Cortex of kidney (tissue), 1 donor: ENCODE data around the gene ATP10B.
"Not testable (repeated sequence)": the region's sequence is repeated elsewhere in the genome, so short reads cannot be mapped to it uniquely, and the experiment has no call there.

ENCODE experiments used
- DNase-seq: peaks from one replicate; lab custom pipeline; 2025; lab: John Stamatoyannopoulos, UW

The ATP10B gene

GRCh38 chr5:160749682-160750081 lies 102.3 kb downstream of the ATP10B start:
- DNase-seq: no peak

DNA sequence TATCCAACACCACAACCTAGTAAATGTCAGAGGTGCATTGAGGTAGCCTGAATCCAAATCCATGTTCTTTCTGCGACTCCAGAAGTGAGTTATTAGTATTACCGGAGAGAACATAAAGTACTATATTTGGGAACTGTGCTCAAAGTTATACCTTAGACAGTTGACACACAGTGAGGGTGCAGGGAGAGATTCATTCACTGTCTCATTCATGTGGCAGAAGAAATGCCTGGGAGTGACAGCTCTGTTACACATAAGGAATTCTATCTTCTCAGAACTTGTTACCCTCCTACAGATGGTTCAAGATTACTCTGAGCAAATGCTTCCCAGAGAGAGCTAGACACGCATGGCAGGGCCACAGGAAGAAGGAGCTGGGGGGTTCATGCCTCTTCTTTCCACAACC lies 103.0 kb downstream of the ATP10B start:
- no peak for DNase-seq

DNA sequence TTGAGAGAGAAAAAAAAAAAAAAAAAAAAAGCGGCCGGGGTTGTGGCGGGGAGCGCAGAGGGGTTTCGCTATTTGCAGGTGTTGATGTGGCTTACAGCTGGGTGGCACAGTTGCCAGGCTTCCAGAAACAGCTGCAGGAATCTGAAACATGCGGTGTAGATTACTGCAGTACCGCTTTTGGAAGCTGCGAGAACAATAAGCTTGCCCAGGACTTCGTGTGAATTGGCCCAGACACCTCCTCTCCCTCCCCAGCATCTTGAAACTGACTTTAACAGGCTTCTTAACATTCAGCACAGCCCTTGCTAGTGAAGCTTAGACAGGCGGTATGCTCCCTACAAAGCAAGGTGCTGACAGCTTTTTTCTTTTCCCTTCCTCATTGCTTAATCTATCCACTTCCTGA lies 104.0 kb downstream of the ATP10B start:
- DNase-seq: no peak

DNA sequence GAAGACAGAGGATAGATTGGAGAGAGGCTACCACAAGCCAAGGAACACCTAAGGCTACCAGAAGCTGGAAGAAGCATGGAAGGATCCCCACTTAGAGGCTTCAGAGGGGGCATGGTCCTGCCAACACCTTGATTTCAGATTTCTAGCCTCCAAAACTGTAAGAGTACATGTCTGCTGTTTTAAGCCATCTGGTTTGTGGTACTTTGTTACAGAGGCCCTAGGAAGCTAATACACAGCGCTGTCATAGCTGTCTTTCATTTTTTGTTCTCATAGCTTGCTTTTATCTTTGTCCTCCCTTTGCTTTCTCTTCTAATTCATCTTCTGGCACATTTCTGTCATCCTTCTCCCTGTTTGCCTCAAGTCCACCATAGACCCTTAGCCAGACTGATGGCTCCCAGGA lies 104.5 kb downstream of the ATP10B start:
- no peak for DNase-seq

GRCh38 chr5:160744268-160745101 lies 107.5 kb downstream of the ATP10B start:
- DNase-seq: no peak

DNA sequence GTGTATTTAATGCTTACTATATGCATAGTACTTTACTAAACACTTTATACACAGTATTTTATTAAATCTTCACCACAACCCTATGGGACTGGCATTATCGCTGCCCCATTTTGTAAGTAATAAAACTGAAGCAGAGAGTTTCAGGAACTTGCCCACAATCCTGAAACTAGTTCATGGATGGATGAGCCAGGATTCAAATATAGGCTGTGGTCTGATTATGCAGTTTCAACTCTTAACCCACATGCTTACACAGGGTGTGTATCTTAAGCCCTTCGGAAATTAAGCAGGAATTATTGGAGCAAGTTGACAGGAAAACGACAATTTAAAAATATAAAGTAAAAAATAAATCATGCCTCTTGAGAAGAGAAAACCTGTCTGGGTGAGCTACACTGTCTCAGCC lies 109.0 kb downstream of the ATP10B start:
- no peak for DNase-seq

DNA sequence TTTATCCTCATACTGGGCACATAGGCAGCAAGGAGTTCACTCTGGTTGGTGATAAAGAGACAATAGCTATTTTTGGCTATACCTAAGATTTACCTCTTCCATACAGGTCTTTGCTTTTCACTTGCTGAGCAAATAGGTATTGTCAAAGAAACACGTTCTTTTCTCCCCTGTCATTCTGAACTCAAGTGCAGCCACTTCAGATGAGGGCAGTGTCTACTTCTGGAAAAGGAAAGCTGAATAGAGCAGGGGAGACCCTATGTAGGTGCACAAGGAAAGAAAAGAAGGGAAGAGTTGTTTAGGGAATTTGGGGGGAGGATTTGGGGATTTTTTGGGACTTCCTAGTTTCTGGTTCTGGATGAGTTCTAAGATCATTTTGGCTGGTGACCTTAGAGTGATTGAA lies 109.6 kb downstream of the ATP10B start:
- DNase-seq: no peak

GRCh38 chr5:160727296-160727997 lies 124.6 kb downstream of the ATP10B start:
- DNase-seq: no peak

DNA sequence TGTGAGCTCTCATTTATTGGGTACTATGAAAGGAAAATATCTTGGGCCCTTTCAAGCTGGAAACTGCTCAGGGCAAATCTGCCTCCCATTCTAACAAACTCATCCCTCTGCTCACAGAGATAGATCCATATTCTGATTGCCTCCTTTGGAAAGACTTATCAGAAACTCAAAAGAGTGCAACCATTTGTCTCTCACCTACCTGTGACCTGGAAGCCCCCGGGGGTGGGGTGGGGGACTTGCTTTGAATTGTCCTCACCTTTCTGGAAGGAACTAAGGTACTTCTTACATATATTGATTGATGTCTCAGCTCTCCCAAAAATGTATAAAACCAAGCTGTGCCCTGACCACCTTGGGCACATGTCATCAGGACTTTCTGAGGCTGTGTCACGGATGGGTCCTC lies 125.3 kb downstream of the ATP10B start:
- DNase-seq: no peak

GRCh38 chr5:160720822-160721221 lies 131.2 kb downstream of the ATP10B start:
- no peak for DNase-seq

DNA sequence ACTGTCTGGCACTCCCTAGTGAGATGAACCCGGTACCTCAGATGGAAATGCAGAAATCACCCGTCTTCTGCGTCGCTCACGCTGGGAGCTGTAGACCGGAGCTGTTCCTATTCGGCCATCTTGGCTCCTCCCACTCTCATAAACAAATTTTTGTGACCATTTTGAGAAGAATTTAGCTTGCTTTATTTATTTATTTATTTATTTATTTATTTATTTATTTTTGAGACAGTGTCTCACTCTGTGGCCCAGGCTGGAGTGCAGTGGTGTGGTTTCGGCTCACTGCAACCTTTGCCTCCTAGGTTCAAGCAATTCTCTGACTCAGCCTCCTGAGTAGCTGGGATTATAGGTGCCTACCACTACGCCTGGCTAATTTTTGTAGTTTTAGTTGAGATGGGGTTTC lies 136.5 kb downstream of the ATP10B start:
- DNase-seq: not testable (repeated sequence)

GRCh38 chr5:160703547-160704189 lies 148.3 kb downstream of the ATP10B start:
- DNase-seq: no peak

GRCh38 chr5:160702934-160703333 lies 149.1 kb downstream of the ATP10B start:
- DNase-seq: no peak

- DNase-seq: no peak
Measured at GRCh38 chr5:160702311-160702803, 149.7 kb downstream of the ATP10B start.

DNA sequence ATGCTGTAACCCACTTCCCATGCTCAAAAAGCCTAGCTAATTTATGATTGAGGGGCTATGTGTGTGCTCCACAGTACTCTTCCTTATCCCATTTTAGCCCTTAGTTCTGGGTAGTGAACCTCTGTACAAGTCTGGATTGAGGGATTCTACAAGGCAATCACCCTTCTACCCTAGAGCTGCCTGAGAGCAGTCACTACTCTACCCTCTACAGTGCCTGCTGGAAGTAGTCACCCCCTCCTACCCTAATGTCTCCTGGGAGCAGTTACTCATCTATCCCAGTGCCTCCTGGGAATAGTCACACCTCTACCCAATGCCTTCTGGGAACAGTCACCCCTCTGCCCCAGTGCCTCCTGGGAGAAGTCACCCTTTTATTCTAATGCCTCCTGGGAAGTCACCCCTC lies 150.6 kb downstream of the ATP10B start:
- no peak for DNase-seq

- no peak for DNase-seq
Measured at GRCh38 chr5:160699301-160699700, 152.7 kb downstream of the ATP10B start.

GRCh38 chr5:160697281-160697680 lies 154.7 kb downstream of the ATP10B start:
- no peak for DNase-seq

- no peak for DNase-seq
Measured at GRCh38 chr5:160694896-160695295, 157.1 kb downstream of the ATP10B start.

GRCh38 chr5:160693831-160694465 lies 158.1 kb downstream of the ATP10B start:
- no peak for DNase-seq

GRCh38 chr5:160692271-160692670 lies 159.7 kb downstream of the ATP10B start:
- no peak for DNase-seq

GRCh38 chr5:160685695-160686094 lies 166.3 kb downstream of the ATP10B start:
- no peak for DNase-seq

GRCh38 chr5:160685219-160685618 lies 166.8 kb downstream of the ATP10B start:
- no peak for DNase-seq
